KMS-11 (cell line): ENCODE data around the gene MYOZ3.

Experiments
- H2AFZ ChIP-seq: fragments of 200-600 bp; sonication (generic); 2 replicates; pipeline ENCODE4 v1.6.1; 2016; ENCODE audit warnings: antibody characterized with exemption, mixed run types, low read depth
- H3K27ac ChIP-seq: fragments of 200-600 bp; sonication (generic); 2 replicates; pipeline ENCODE4 v1.6.1; 2016; ENCODE audit warnings: mild to moderate bottlenecking, mixed run types
- H3K27me3 ChIP-seq: fragments of 200-600 bp; sonication (generic); 2 replicates; pipeline ENCODE4 v1.6.1; 2017; ENCODE audit warnings: mild to moderate bottlenecking, low read depth, mixed run types, moderate library complexity; ENCODE audit not compliant: insufficient read depth
- H3K36me3 ChIP-seq: fragments of 200-600 bp; sonication (generic); 2 replicates; pipeline ENCODE4 v1.6.1; 2017; ENCODE audit warnings: mild to moderate bottlenecking, mixed run types; ENCODE audit not compliant: insufficient read depth
- H3K4me1 ChIP-seq: fragments of 200-600 bp; sonication (generic); 2 replicates; pipeline ENCODE4 v1.6.1; 2016; ENCODE audit warnings: mild to moderate bottlenecking, low read depth, mixed run types; ENCODE audit not compliant: poor library complexity, severe bottlenecking
- H3K4me2 ChIP-seq: fragments of 200-600 bp; sonication (generic); 2 replicates; pipeline ENCODE4 v1.7.0; 2016; ENCODE audit warnings: mild to moderate bottlenecking, mixed run types
- H3K4me3 ChIP-seq: fragments of 200-600 bp; sonication (generic); IDR thresholded peaks from 2 replicates; pipeline ENCODE4 v1.6.1; 2017; ENCODE audit warnings: low read depth, low read length, mixed read lengths; ENCODE audit not compliant: insufficient read depth
- H3K79me2 ChIP-seq: fragments of 200-600 bp; sonication (generic); 2 replicates; pipeline ENCODE4 v1.6.1; 2016; ENCODE audit warnings: low read depth, mixed run types; ENCODE audit not compliant: insufficient read depth
- H3K9ac ChIP-seq: fragments of 200-600 bp; sonication (generic); 2 replicates; pipeline ENCODE4 v1.6.1; 2016; ENCODE audit warnings: mild to moderate bottlenecking, mixed run types
- H4K20me1 ChIP-seq: fragments of 200-600 bp; sonication (generic); 2 replicates; pipeline ENCODE4 v1.6.1; 2016; ENCODE audit warnings: mild to moderate bottlenecking, mixed run types; ENCODE audit not compliant: insufficient read depth
- CTCF ChIP-seq: fragments of 200-600 bp; sonication (generic); conservative IDR thresholded peaks from 2 replicates; pipeline ENCODE4 v1.6.1; 2017; ENCODE audit warnings: low read depth, mild to moderate bottlenecking, antibody characterized with exemption, low read length, moderate library complexity, mixed read lengths

The MYOZ3 gene

GRCh38 chr5:150703762-150704161 is 42.7 kb downstream of the MYOZ3 start:
- Histone ChIP-seq H3K27ac (no peak overlapping the region), H3K36me3 (no peaks in the 10 kb centered on the region), H3K9ac (no peak overlapping the region), H3K79me2 (peaks cover 17% of the 10 kb centered on the region), H3K4me1 (peaks cover 14% of the 10 kb centered on the region), H2AFZ (no peak overlapping the region), H3K4me2 (no peak overlapping the region), H3K4me3 (no peak overlapping the region), H3K27me3 (no peaks in the 10 kb centered on the region), H4K20me1 (no peaks in the 10 kb centered on the region)
- TF ChIP-seq CTCF, result no peak

- Histone ChIP-seq H3K36me3 (no peaks in the 10 kb centered on the region), H3K4me3 (no peak overlapping the region), H3K4me2 (no peak overlapping the region), H3K4me1 (peaks cover 4% of the 10 kb centered on the region), H4K20me1 (no peaks in the 10 kb centered on the region), H3K27ac (no peak overlapping the region), H2AFZ (no peak overlapping the region), H3K9ac (no peak overlapping the region), H3K79me2 (no peaks in the 10 kb centered on the region), H3K27me3 (no peaks in the 10 kb centered on the region)
- no peak for TF ChIP-seq CTCF
These were observed 45.8 kb downstream of the MYOZ3 start for GRCh38 chr5:150706776-150707390.

GRCh38 chr5:150710165-150710564 is 49.1 kb downstream of the MYOZ3 start:
- H3K4me3 ChIP-seq, result no peak overlapping the region
- H3K9ac ChIP-seq, result no peak overlapping the region
- H3K4me1 ChIP-seq, result no peaks in the 10 kb centered on the region
- H3K27ac ChIP-seq, result no peak overlapping the region
- no peaks in the 10 kb centered on the region for H3K36me3 ChIP-seq
- no peak overlapping the region for H2AFZ ChIP-seq
- no peak overlapping the region for H3K4me2 ChIP-seq
- no peaks in the 10 kb centered on the region for H3K79me2 ChIP-seq
- H4K20me1 ChIP-seq, result no peaks in the 10 kb centered on the region
- H3K27me3 ChIP-seq, result no peaks in the 10 kb centered on the region
- no peak for TF ChIP-seq CTCF

GRCh38 chr5:150723845-150724244 is 62.8 kb downstream of the MYOZ3 start:
- H3K9ac ChIP-seq, result no peak overlapping the region
- no peak overlapping the region for H3K4me3 ChIP-seq
- no peaks in the 10 kb centered on the region for H4K20me1 ChIP-seq
- H3K27ac ChIP-seq, result no peak overlapping the region
- no peak overlapping the region for H3K4me2 ChIP-seq
- TF ChIP-seq CTCF, result no peak
- no peaks in the 10 kb centered on the region for H3K79me2 ChIP-seq
- no peaks in the 10 kb centered on the region for H3K27me3 ChIP-seq
- no peaks in the 10 kb centered on the region for H3K4me1 ChIP-seq
- H3K36me3 ChIP-seq, result no peaks in the 10 kb centered on the region
- H2AFZ ChIP-seq, result no peak overlapping the region
